AG04449 (cell line): ENCODE data around the gene IKZF1.
A peak's percentile ranks its signal among the peaks of the same experiment; 100 is the strongest.

Experiments used
- CTCF ChIA-PET: fragments of 350-600 bp; formaldehyde crosslinking; extraction: SDS; loops from one replicate; lab custom pipeline; 2021; ENCODE audit warnings: antibody characterized with exemption; lab: Yijun Ruan, JAX
- POLR2A ChIA-PET: fragments of 400-600, 350-600 bp; formaldehyde crosslinking; extraction: SDS; loops from one replicate; lab custom pipeline; 2020; ENCODE audit warnings: antibody characterized with exemption, inconsistent platforms; lab: Yijun Ruan, JAX
- DNase-seq: peaks from one replicate; pipeline ENCODE4 v3.0.0-alpha.2; 2010; ENCODE audit warnings: low read depth, low spot score
- H3K4me3 ChIP-seq: 2 replicates; pipeline ENCODE4 v1.5.1; 2011; ENCODE audit warnings: low read depth, mild to moderate bottlenecking, control low read depth, low read length
- CTCF ChIP-seq: IDR thresholded peaks from one replicate; pipeline ENCODE4 v1.5.1; 2011; ENCODE audit warnings: mild to moderate bottlenecking, moderate library complexity, low read length, control low read depth, inconsistent platforms; ENCODE audit not compliant: insufficient read depth; ENCODE audit errors: missing control alignments

IKZF1 gene

GRCh38 chr7:50364645-50365044 is 60.1 kb downstream of the IKZF1 start:
- POLR2A ChIA-PET, result no interaction called here
- CTCF ChIA-PET, result no interaction called here
- no peak overlapping the region for H3K4me3 ChIP-seq
- no peak for TF ChIP-seq CTCF
- DNase-seq, result no peak

- no peak for DNase-seq
- ChIA-PET POLR2A (no interaction called here), CTCF (interaction anchor here (1.5 kb wide), 1 partner anchor 795 kb away, joined by 5 read pairs; no protein-coding TSS in a partner anchor)
- no peak overlapping the region for H3K4me3 ChIP-seq
- no peak for TF ChIP-seq CTCF
Measured at GRCh38 chr7:50366311-50366710, 61.8 kb downstream of the IKZF1 start.

- POLR2A ChIA-PET, result no interaction called here
- TF ChIP-seq CTCF, result no peak
- H3K4me3 ChIP-seq, result no peak overlapping the region
- CTCF ChIA-PET, result interaction anchor here (0.9 to 1.5 kb wide), 2 partner anchors 774 to 794 kb away, joined by 3 to 5 read pairs; no protein-coding TSS in a partner anchor
- no peak for DNase-seq
Measured at GRCh38 chr7:50367100-50367499, 62.6 kb downstream of the IKZF1 start.

GRCh38 chr7:50367570-50367969 is 63.1 kb downstream of the IKZF1 start:
- H3K4me3 ChIP-seq, result no peak overlapping the region
- CTCF ChIA-PET, result interaction anchor here (0.9 to 1.5 kb wide), 2 partner anchors 774 to 794 kb away, joined by 3 to 5 read pairs; no protein-coding TSS in a partner anchor
- no peak for DNase-seq
- TF ChIP-seq CTCF, result no peak
- POLR2A ChIA-PET, result no interaction called here

GRCh38 chr7:50368366-50368765 is 63.9 kb downstream of the IKZF1 start:
- DNase-seq, result no peak
- no peak for TF ChIP-seq CTCF
- CTCF ChIA-PET, result interaction anchor here (1.0 kb wide), 1 partner anchor 12 kb away, joined by 3 read pairs; no protein-coding TSS in a partner anchor
- POLR2A ChIA-PET, result no interaction called here
- H3K4me3 ChIP-seq, result no peak overlapping the region

GRCh38 chr7:50369143-50370026 is 64.9 kb downstream of the IKZF1 start:
- ChIA-PET POLR2A (no interaction called here), CTCF (interaction anchor here (1.0 kb wide), 1 partner anchor 11 kb away, joined by 3 read pairs; no protein-coding TSS in a partner anchor)
- DNase-seq, result no peak
- TF ChIP-seq CTCF, result peak; percentile 11
- H3K4me3 ChIP-seq, result no peak overlapping the region
